ENCODE data around the gene LRRC28.

- TF ChIP-seq EZH2 (IDR thresholded peaks at IDR 0.05; ENCODE audit: borderline replicate concordance, low read depth, low read length) (no peak), MBD2 (IDR thresholded peaks at IDR 0.05; ENCODE audit: borderline replicate concordance, low read depth) (no peak), ZFX (CRISPR knock-in tag; IDR thresholded peaks at IDR 0.05) (no peak), EP300 (IDR thresholded peaks at IDR 0.05; ENCODE audit: low read length) (no peak), HINFP (tag; conservative IDR thresholded peaks at IDR 0.05; ENCODE audit: low read depth) (no peak), MTA3 (IDR thresholded peaks at IDR 0.05; ENCODE audit: borderline replicate concordance) (no peak), KAT8 (IDR thresholded peaks at IDR 0.05; ENCODE audit: low read depth) (no peak), CTCF (IDR thresholded peaks at IDR 0.05 in 2 of 3, conservative IDR thresholded peaks at IDR 0.05 in 1 of 3; ENCODE audit: insufficient read depth in 2 of 3, low read depth in 1 of 3, low read length in 3 of 3) (no peak), POLR2A (conservative IDR thresholded peaks at IDR 0.05) (no peak), USF1 (CRISPR knock-in tag; IDR thresholded peaks at IDR 0.05) (no peak), CEBPB (tag; IDR thresholded peaks at IDR 0.05) (no peak), ZSCAN29 (IDR thresholded peaks at IDR 0.05) (no peak), PTRF (tag; IDR thresholded peaks at IDR 0.05) (no peak)
Measured at GRCh38 chr15:99437315-99438223, 186.3 kb downstream of the LRRC28 start.

Measured in K562 (cell line).